OCI-LY1 (cell line): ENCODE measurements around the gene ZIC1.

ENCODE experiments used
- H2AFZ ChIP-seq: fragments of 200-600 bp; sonication (generic), shearing (Covaris generic); 2 replicates; pipeline ENCODE4 v1.6.0; 2014; ENCODE audit warnings: antibody characterized with exemption, mild to moderate bottlenecking, low read length
- H3F3A ChIP-seq: fragments of 200-600 bp; sonication (generic), shearing (Covaris generic); 2 replicates; pipeline ENCODE4 v1.6.0; 2014; ENCODE audit warnings: mild to moderate bottlenecking, antibody characterized with exemption, low read length, moderate library complexity; ENCODE audit not compliant: insufficient read depth
- H3K27ac ChIP-seq: fragments of 200-600 bp; sonication (generic); 2 replicates; pipeline ENCODE4 v1.5.1; 2014; ENCODE audit warnings: low read length, mixed run types, mild to moderate bottlenecking, low read depth; ENCODE audit not compliant: poor library complexity, severe bottlenecking
- H3K27me3 ChIP-seq: fragments of 200-600 bp; sonication (generic); 2 replicates; pipeline ENCODE4 v1.6.0; 2014; ENCODE audit warnings: antibody characterized with exemption, mild to moderate bottlenecking, low read length, moderate library complexity; ENCODE audit not compliant: insufficient read depth
- H3K36me3 ChIP-seq: fragments of 200-600 bp; sonication (generic); 2 replicates; pipeline ENCODE4 v1.6.1; 2014; ENCODE audit warnings: mild to moderate bottlenecking, antibody characterized with exemption, low read length, moderate library complexity, mixed read lengths; ENCODE audit not compliant: insufficient read depth
- H3K4me1 ChIP-seq: fragments of 200-600 bp; sonication (generic); 2 replicates; pipeline ENCODE4 v1.5.1; 2014; ENCODE audit warnings: mild to moderate bottlenecking, low read length, moderate library complexity; ENCODE audit not compliant: insufficient read depth, severe bottlenecking
- H3K4me2 ChIP-seq: fragments of 200-600 bp; sonication (generic), shearing (Covaris generic); 2 replicates; pipeline ENCODE4 v1.6.1; 2014; ENCODE audit warnings: low read length
- H3K4me3 ChIP-seq: fragments of 200-600 bp; sonication (generic); 2 replicates; pipeline ENCODE4 v1.5.1; 2014; ENCODE audit warnings: low read length, low read depth, mild to moderate bottlenecking, mixed read lengths; ENCODE audit not compliant: poor library complexity, severe bottlenecking
- H3K79me2 ChIP-seq: fragments of 200-600 bp; shearing (Covaris generic); 2 replicates; pipeline ENCODE4 v1.6.1; 2016; ENCODE audit warnings: mixed run types, low read length, mixed read lengths; ENCODE audit not compliant: insufficient read depth
- H3K9ac ChIP-seq: fragments of 200-600 bp; sonication (generic), shearing (Covaris generic); 2 replicates; pipeline ENCODE4 v1.6.1; 2014; ENCODE audit warnings: mild to moderate bottlenecking, low read length, mixed read lengths
- H3K9me2 ChIP-seq: fragments of 200-600 bp; sonication (generic), shearing (Covaris generic); 2 replicates; pipeline ENCODE4 v1.6.1; 2014; ENCODE audit warnings: low read depth, mild to moderate bottlenecking, low read length, mixed read lengths
- H3K9me3 ChIP-seq: fragments of 200-600 bp; shearing (Covaris generic); 2 replicates; pipeline ENCODE4 v1.6.1; 2014; ENCODE audit warnings: low read length, mixed read lengths
- H4K20me1 ChIP-seq: fragments of 200-600 bp; sonication (generic), shearing (Covaris generic); 2 replicates; pipeline ENCODE4 v1.6.0; 2016; ENCODE audit warnings: mild to moderate bottlenecking, low read length; ENCODE audit not compliant: insufficient read depth
- EZH2 ChIP-seq: fragments of 200-600 bp; sonication (generic), shearing (Covaris generic); IDR thresholded peaks from 2 replicates; pipeline ENCODE4 v1.8.0; 2017; ENCODE audit warnings: borderline replicate concordance, mixed run types, mild to moderate bottlenecking, antibody characterized with exemption, low read length, moderate library complexity, mixed read lengths
- TF ChIP-seq, protein P1 (sequence below): fragments of 200-600 bp; sonication (generic), shearing (Covaris generic); IDR thresholded peaks from 2 replicates; pipeline ENCODE4 v1.5.1; 2017; ENCODE audit warnings: mild to moderate bottlenecking, antibody characterized with exemption, low read length, moderate library complexity, mixed read lengths

The ZIC1 gene

DNA sequence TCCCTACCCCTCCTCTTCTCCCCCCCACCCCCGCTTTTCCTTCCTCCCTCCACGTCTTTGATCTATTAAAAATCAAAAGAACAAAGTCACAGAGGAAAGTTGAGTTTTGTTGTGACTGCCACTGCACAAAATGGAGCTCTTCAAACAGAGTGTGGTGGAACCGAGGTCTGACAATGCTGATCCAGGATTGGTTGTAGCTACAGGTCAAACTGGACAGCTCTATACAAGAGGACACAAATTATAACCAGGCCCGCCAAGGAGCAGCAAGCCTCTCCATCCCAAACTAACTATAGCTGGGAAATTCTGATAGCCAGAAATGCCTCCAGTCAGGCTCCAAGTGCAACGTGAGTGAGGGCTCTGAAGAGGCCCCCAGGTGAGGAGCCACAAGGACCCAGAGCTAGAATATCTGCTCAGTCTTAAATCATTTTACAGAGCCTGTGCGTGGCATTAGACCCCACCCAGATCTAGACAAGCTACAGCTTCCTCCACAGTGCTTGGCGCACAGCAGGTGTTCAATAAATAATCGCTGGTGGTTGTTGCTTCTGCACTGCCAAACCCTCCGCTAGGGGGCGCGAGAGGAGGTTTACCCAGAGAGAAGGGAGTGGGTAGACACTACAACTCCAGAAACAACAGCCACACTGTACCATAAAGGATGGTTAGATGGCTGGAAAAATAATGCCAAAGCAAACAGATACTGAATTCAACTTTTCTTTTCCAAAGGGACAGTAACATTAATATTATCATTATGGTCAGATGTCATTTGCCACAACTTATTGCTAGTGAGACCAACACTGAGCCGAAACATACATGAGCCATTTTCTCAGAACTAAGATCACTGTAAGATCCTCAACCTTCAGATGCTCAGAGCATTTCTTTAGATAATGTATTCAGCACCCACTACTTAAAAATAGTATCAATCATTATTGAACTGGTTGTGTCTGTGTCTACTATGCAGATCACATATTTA, 47.4 kb upstream of the ZIC1 start:
- no peaks in the 10 kb centered on the region for H3F3A ChIP-seq
- H3K36me3 ChIP-seq: no peaks in the 10 kb centered on the region
- H3K27ac ChIP-seq: no peak overlapping the region
- TF ChIP-seq, protein P1, sequence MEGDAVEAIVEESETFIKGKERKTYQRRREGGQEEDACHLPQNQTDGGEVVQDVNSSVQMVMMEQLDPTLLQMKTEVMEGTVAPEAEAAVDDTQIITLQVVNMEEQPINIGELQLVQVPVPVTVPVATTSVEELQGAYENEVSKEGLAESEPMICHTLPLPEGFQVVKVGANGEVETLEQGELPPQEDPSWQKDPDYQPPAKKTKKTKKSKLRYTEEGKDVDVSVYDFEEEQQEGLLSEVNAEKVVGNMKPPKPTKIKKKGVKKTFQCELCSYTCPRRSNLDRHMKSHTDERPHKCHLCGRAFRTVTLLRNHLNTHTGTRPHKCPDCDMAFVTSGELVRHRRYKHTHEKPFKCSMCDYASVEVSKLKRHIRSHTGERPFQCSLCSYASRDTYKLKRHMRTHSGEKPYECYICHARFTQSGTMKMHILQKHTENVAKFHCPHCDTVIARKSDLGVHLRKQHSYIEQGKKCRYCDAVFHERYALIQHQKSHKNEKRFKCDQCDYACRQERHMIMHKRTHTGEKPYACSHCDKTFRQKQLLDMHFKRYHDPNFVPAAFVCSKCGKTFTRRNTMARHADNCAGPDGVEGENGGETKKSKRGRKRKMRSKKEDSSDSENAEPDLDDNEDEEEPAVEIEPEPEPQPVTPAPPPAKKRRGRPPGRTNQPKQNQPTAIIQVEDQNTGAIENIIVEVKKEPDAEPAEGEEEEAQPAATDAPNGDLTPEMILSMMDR: peak; percentile 91
- TF ChIP-seq EZH2: no peak
- no peaks in the 10 kb centered on the region for H3K79me2 ChIP-seq
- no peaks in the 10 kb centered on the region for H3K4me1 ChIP-seq
- H3K27me3 ChIP-seq: no peaks in the 10 kb centered on the region
- H4K20me1 ChIP-seq: no peaks in the 10 kb centered on the region
- H3K9me2 ChIP-seq: no peaks in the 10 kb centered on the region
- no peak overlapping the region for H3K9ac ChIP-seq
- no peak overlapping the region for H3K4me3 ChIP-seq
- no peak overlapping the region for H2AFZ ChIP-seq
- no peaks in the 10 kb centered on the region for H3K9me3 ChIP-seq
- no peak overlapping the region for H3K4me2 ChIP-seq

DNA sequence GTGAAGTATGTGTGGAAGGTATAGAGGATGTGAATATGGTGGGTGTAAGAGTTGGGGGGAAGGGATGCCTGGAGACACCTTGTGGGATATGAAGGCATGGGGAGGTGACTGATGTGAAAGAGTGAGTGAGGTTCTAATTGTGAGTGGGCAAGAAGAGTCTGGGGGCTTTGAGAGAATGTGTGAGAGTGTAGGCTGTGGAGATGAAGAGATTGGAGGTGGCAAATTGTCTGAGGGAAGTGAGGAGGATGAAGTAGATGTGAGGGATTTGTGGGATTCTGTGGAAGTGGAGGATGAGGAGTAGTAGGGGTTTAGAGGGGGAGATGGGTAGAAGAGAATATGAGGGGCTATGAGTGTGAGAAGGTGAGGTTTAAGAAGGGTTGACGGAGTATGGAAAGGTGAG, 44.4 kb upstream of the ZIC1 start:
- no peaks in the 10 kb centered on the region for H3F3A ChIP-seq
- no peak overlapping the region for H3K4me3 ChIP-seq
- H4K20me1 ChIP-seq: no peaks in the 10 kb centered on the region
- no peak overlapping the region for H3K4me2 ChIP-seq
- no peak for TF ChIP-seq EZH2
- TF ChIP-seq, protein P1: no peak
- H3K4me1 ChIP-seq: no peaks in the 10 kb centered on the region
- H3K9me3 ChIP-seq: no peaks in the 10 kb centered on the region
- no peak overlapping the region for H2AFZ ChIP-seq
- H3K9me2 ChIP-seq: no peaks in the 10 kb centered on the region
- no peaks in the 10 kb centered on the region for H3K79me2 ChIP-seq
- H3K27me3 ChIP-seq: no peaks in the 10 kb centered on the region
- no peak overlapping the region for H3K9ac ChIP-seq
- no peak overlapping the region for H3K27ac ChIP-seq
- no peaks in the 10 kb centered on the region for H3K36me3 ChIP-seq

DNA sequence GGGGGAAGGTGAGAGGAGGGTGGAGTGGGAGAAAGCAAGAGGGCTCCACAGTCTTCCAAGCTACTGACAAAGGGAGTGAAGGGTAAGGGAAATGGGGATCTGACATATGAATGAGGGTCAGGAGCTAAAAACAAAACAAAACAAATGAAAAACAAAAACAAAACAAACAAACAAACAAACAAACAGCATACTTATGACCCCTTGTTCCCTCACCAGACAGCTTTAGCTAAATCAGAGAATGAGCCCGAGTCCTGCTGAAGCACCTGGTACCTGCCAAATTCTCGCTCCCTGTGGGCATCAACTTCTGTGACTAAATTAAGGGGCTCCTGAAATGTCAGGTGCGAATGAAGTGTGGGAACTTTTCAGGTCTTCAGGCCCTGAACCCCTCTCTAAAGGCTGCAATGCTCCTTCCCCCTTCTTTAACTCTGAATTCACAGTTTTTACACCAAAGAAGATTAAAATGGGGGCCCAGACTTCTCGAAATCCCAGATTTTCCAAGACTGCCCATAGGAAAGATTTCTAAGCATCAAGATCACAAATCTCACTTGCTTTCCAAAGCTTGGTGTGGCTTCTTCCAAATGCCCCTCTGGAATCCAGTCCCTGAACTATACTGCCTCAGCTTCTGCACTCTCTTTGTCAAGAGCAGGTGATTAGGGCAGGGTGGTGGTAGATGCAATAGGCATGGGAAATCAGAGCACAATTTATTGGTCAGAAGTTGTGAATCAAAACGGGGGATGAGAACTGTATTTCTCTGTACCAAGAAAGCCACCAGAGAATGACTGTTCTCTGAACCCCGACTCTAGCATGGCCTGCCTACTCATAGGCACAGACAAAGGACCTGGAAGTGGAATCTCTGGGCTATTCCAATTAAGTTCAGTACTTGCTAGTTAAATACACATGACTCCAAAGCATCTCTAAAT, 43.7 kb upstream of the ZIC1 start:
- Histone ChIP-seq H3K27ac (no peak overlapping the region), H3K36me3 (no peaks in the 10 kb centered on the region), H3F3A (no peaks in the 10 kb centered on the region), H3K27me3 (no peaks in the 10 kb centered on the region), H3K4me1 (no peaks in the 10 kb centered on the region), H4K20me1 (no peaks in the 10 kb centered on the region), H3K4me3 (no peak overlapping the region), H3K9ac (no peak overlapping the region), H2AFZ (no peak overlapping the region), H3K9me2 (no peaks in the 10 kb centered on the region), H3K4me2 (no peak overlapping the region), H3K79me2 (no peaks in the 10 kb centered on the region), H3K9me3 (no peaks in the 10 kb centered on the region)
- TF ChIP-seq EZH2: no peak
- TF ChIP-seq, protein P1: no peak
